ENCODE results near the gene HEBP2. TPM values are rescaled to one million over a fixed set of nuclear protein-coding genes. Genes with fewer than 3 reads are reported as not detected.

Gene HEBP2
- total and polyA plus RNA-seq, 7 donors: 19.6 to 133 (median 83.9) TPM

DNA sequence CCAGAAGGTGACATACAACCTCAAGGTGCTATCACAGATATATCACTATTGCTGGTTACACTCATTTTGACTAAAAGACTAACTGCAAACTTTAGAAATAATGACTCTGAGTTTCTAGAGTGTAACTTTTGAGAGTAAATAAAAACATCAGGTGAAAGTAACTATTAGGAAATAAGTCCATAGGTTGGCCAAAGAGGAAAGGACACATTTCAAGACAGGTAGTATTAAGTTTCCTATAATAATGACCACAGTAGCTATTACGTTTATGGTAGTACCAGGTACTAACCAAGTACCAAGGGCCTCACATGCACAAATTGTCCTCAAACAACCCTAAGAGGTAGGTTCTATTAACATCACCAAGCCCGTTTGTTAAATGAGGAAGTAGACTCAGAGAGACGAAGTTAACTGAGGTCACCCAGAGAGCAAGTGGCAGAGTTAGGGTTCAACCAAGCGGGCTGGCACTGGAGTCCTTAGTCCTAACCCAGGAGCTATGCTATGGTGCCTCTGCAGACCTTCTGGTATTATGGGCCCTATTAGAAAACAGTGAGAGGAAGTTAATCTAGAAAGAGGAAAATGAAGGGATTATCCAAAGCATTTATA is 36.8 kb downstream of the HEBP2 start:
- Histone ChIP-seq H3K9me3 (no peaks in the 10 kb centered on the region), H3K27ac (no peak overlapping the region), H3K4me1 (no peaks in the 10 kb centered on the region), H3K27me3 (ENCODE audit: insufficient read depth in 3 of 3, low read length in 2 of 3) (no peaks in the 10 kb centered on the region), H3K4me3 (no peak overlapping the region), H3K36me3 (ENCODE audit: insufficient read depth in 1 of 2, low read depth in 1 of 2) (peaks cover 0 to 2% of the 10 kb centered on the region in 2 donors)
- TF ChIP-seq CTCF (IDR thresholded peaks at IDR 0.05): no peak
- ATAC-seq (no peak), DNase-seq (no peak)
- intact Hi-C loops (cut with DNase I): no loop called here
- 83 to 88% (median 86%) methylated on average over 4 of the region's 4 CpGs for WGBS, 3 donors

GRCh38 chr6:138441965-138442364 is 37.9 kb downstream of the HEBP2 start:
- no peak overlapping the region for H3K4me3 ChIP-seq

GRCh38 chr6:138442663-138443062 is 38.6 kb downstream of the HEBP2 start:
- 91 to 100% (median 98%) methylated on average over 2 of the region's 2 CpGs for WGBS, 3 donors
- Histone ChIP-seq H3K27ac (no peak overlapping the region), H3K9me3 (no peaks in the 10 kb centered on the region), H3K36me3 (ENCODE audit: insufficient read depth in 1 of 2, low read depth in 1 of 2) (peaks cover 0 to 2% of the 10 kb centered on the region in 2 donors), H3K4me1 (no peaks in the 10 kb centered on the region), H3K27me3 (ENCODE audit: insufficient read depth in 3 of 3, low read length in 2 of 3) (no peaks in the 10 kb centered on the region), H3K4me3 (no peak overlapping the region)
- TF ChIP-seq CTCF (IDR thresholded peaks at IDR 0.05): no peak
- ATAC-seq (no peak), DNase-seq (no peak)
- intact Hi-C loops (cut with DNase I): no loop called here

More at GRCh38 chr6:138441965-138442364, 37.9 kb downstream of the HEBP2 start:
- no peak for TF ChIP-seq CTCF (IDR thresholded peaks at IDR 0.05)
- ATAC-seq: no peak
- DNase-seq: no peak
- Histone ChIP-seq H3K4me1 (no peaks in the 10 kb centered on the region), H3K36me3 (ENCODE audit: insufficient read depth in 1 of 2, low read depth in 1 of 2) (peaks cover 0 to 2% of the 10 kb centered on the region in 2 donors), H3K9me3 (no peaks in the 10 kb centered on the region), H3K27ac (no peak overlapping the region), H3K27me3 (ENCODE audit: insufficient read depth in 3 of 3, low read length in 2 of 3) (no peaks in the 10 kb centered on the region)
- 89 to 99% (median 95%) methylated on average over 6 of the region's 6 CpGs for WGBS, 3 donors
- intact Hi-C loops (cut with DNase I): no loop called here

GRCh38 chr6:138443979-138444378 is 40.0 kb downstream of the HEBP2 start:
- Histone ChIP-seq H3K4me1 (no peaks in the 10 kb centered on the region), H3K36me3 (ENCODE audit: insufficient read depth in 1 of 2, low read depth in 1 of 2) (peaks cover 0 to 2% of the 10 kb centered on the region in 2 donors), H3K4me3 (no peak overlapping the region), H3K27me3 (ENCODE audit: insufficient read depth in 3 of 3, low read length in 2 of 3) (no peaks in the 10 kb centered on the region), H3K9me3 (no peaks in the 10 kb centered on the region), H3K27ac (no peak overlapping the region)
- no peak for TF ChIP-seq CTCF (IDR thresholded peaks at IDR 0.05)
- no peak for ATAC-seq
- intact Hi-C loops (cut with DNase I): no loop called here
- no peak for DNase-seq

GRCh38 chr6:138446821-138447220 is 42.8 kb downstream of the HEBP2 start:
- 75 to 84% (median 77%) methylated on average over 6 of the region's 6 CpGs for WGBS, 3 donors
- Histone ChIP-seq H3K4me3 (no peak overlapping the region), H3K27me3 (ENCODE audit: insufficient read depth in 3 of 3, low read length in 2 of 3) (no peaks in the 10 kb centered on the region), H3K36me3 (ENCODE audit: insufficient read depth in 1 of 2, low read depth in 1 of 2) (no peaks in the 10 kb centered on the region), H3K9me3 (no peaks in the 10 kb centered on the region), H3K4me1 (no peaks in the 10 kb centered on the region), H3K27ac (no peak overlapping the region)
- intact Hi-C loops (cut with DNase I): no loop called here
- DNase-seq (no peak), ATAC-seq (no peak)
- TF ChIP-seq CTCF (IDR thresholded peaks at IDR 0.05): no peak

Measured in psoas muscle (tissue), 8 donors.